Dendritic cell treated with granulocyte-macrophage colony-stimulating factor and Interleukin-4, amounts not matched to agents 40 ng/mL and 50 ng/mL, for 4 days (primary cell): ENCODE data around the gene SRSF6.

Source experiments
- H3K27ac Mint-ChIP-seq: one replicate; pipeline ENCODE4 v1.8.0; 2022; ENCODE audit warnings: mild to moderate bottlenecking, mixed read lengths
- H3K27me3 Mint-ChIP-seq: one replicate; pipeline ENCODE4 v1.8.0; 2022; ENCODE audit warnings: mild to moderate bottlenecking, mixed read lengths
- H3K36me3 Mint-ChIP-seq: one replicate; pipeline ENCODE4 v1.8.0; 2022; ENCODE audit warnings: low read depth, mixed read lengths
- H3K4me1 Mint-ChIP-seq: one replicate; pipeline ENCODE4 v1.8.0; 2022; ENCODE audit warnings: low read depth, mixed read lengths
- H3K4me3 Mint-ChIP-seq: one replicate; pipeline ENCODE4 v1.8.0; 2022; ENCODE audit warnings: mild to moderate bottlenecking, moderate library complexity, mixed read lengths
- H3K9me3 Mint-ChIP-seq: one replicate; pipeline ENCODE4 v1.8.0; 2022; ENCODE audit warnings: mixed read lengths
- intact Hi-C: fragments of 100-400 bp; cut with micrococcal nuclease; formaldehyde crosslinking; loops from one replicate; pipeline ENCODE4 v1.15.0; 2022

Gene SRSF6

GRCh38 chr20:43459022-43459942, 1.6 kb downstream of the SRSF6 start:
- Mint-ChIP-seq H3K27me3 (peaks cover 11% of the 10 kb centered on the region), H3K27ac (peak overlapping the region; percentile 99), H3K36me3 (peaks cover 73% of the 10 kb centered on the region), H3K9me3 (no peaks in the 10 kb centered on the region), H3K4me1 (peaks cover 19% of the 10 kb centered on the region), H3K4me3 (peak overlapping the region; percentile 94)
- intact Hi-C loops = loop anchor here (10.0 kb wide), 1 partner anchor 1844 kb away; the partner anchor contains the start of gene CHD6

GRCh38 chr20:43460172-43460829, 2.6 kb downstream of the SRSF6 start:
- no peak overlapping the region for H3K4me3 Mint-ChIP-seq
- H3K4me1 Mint-ChIP-seq = peaks cover 19% of the 10 kb centered on the region
- H3K27ac Mint-ChIP-seq = no peak overlapping the region
- no peaks in the 10 kb centered on the region for H3K9me3 Mint-ChIP-seq
- peaks cover 7% of the 10 kb centered on the region for H3K27me3 Mint-ChIP-seq
- intact Hi-C loops = no loop called here
- peaks cover 83% of the 10 kb centered on the region for H3K36me3 Mint-ChIP-seq

- H3K36me3 Mint-ChIP-seq = peaks cover 88% of the 10 kb centered on the region
Observed at GRCh38 chr20:43460830-43461200, 3.1 kb downstream of the SRSF6 start.

GRCh38 chr20:43461894-43462659, 4.4 kb downstream of the SRSF6 start:
- Mint-ChIP-seq H3K36me3 (peaks cover 99% of the 10 kb centered on the region), H3K4me3 (no peak overlapping the region), H3K9me3 (no peaks in the 10 kb centered on the region), H3K27me3 (no peaks in the 10 kb centered on the region), H3K27ac (no peak overlapping the region), H3K4me1 (peaks cover 13% of the 10 kb centered on the region)
- intact Hi-C loops = no loop called here

More at GRCh38 chr20:43460830-43461200, 3.1 kb downstream of the SRSF6 start:
- peaks cover 5% of the 10 kb centered on the region for H3K27me3 Mint-ChIP-seq
- H3K4me3 Mint-ChIP-seq = no peak overlapping the region
- no peaks in the 10 kb centered on the region for H3K9me3 Mint-ChIP-seq
- intact Hi-C loops = no loop called here
- H3K27ac Mint-ChIP-seq = no peak overlapping the region
- peaks cover 19% of the 10 kb centered on the region for H3K4me1 Mint-ChIP-seq

- no peaks in the 10 kb centered on the region for H3K9me3 Mint-ChIP-seq
- peaks cover 17% of the 10 kb centered on the region for H3K4me1 Mint-ChIP-seq
- H3K27me3 Mint-ChIP-seq = no peaks in the 10 kb centered on the region
- no peak overlapping the region for H3K4me3 Mint-ChIP-seq
- H3K27ac Mint-ChIP-seq = no peak overlapping the region
- intact Hi-C loops = no loop called here
- H3K36me3 Mint-ChIP-seq = peaks cover 99% of the 10 kb centered on the region
Observed at GRCh38 chr20:43462660-43463526, 5.2 kb downstream of the SRSF6 start.

GRCh38 chr20:43463527-43464218, 6.0 kb downstream of the SRSF6 start:
- no peaks in the 10 kb centered on the region for H3K9me3 Mint-ChIP-seq
- H3K27me3 Mint-ChIP-seq = no peaks in the 10 kb centered on the region
- intact Hi-C loops = no loop called here
- peaks cover 96% of the 10 kb centered on the region for H3K36me3 Mint-ChIP-seq
- no peak overlapping the region for H3K27ac Mint-ChIP-seq
- H3K4me3 Mint-ChIP-seq = no peak overlapping the region
- H3K4me1 Mint-ChIP-seq = peaks cover 17% of the 10 kb centered on the region

- Mint-ChIP-seq H3K4me1 (peaks cover 14% of the 10 kb centered on the region), H3K36me3 (peaks cover 96% of the 10 kb centered on the region), H3K9me3 (no peaks in the 10 kb centered on the region), H3K27me3 (no peaks in the 10 kb centered on the region), H3K4me3 (no peak overlapping the region), H3K27ac (no peak overlapping the region)
- intact Hi-C loops = no loop called here
Observed at GRCh38 chr20:43464219-43464790, 6.6 kb downstream of the SRSF6 start.

- no peak overlapping the region for H3K4me3 Mint-ChIP-seq
- H3K27ac Mint-ChIP-seq = no peak overlapping the region
- H3K4me1 Mint-ChIP-seq = peaks cover 18% of the 10 kb centered on the region
- H3K27me3 Mint-ChIP-seq = no peaks in the 10 kb centered on the region
- peaks cover 95% of the 10 kb centered on the region for H3K36me3 Mint-ChIP-seq
- no peaks in the 10 kb centered on the region for H3K9me3 Mint-ChIP-seq
- intact Hi-C loops = no loop called here
Observed at GRCh38 chr20:43465625-43465943, 7.9 kb downstream of the SRSF6 start.

GRCh38 chr20:43467589-43467988, 9.9 kb downstream of the SRSF6 start:
- intact Hi-C loops = no loop called here
- H3K4me1 Mint-ChIP-seq = peaks cover 15% of the 10 kb centered on the region
- no peaks in the 10 kb centered on the region for H3K9me3 Mint-ChIP-seq
- no peak overlapping the region for H3K27ac Mint-ChIP-seq
- H3K4me3 Mint-ChIP-seq = no peak overlapping the region
- H3K36me3 Mint-ChIP-seq = peaks cover 79% of the 10 kb centered on the region
- no peaks in the 10 kb centered on the region for H3K27me3 Mint-ChIP-seq

- Mint-ChIP-seq H3K36me3 (peaks cover 27% of the 10 kb centered on the region), H3K4me1 (peaks cover 10% of the 10 kb centered on the region), H3K27me3 (no peaks in the 10 kb centered on the region), H3K9me3 (no peaks in the 10 kb centered on the region), H3K4me3 (no peak overlapping the region), H3K27ac (no peak overlapping the region)
- intact Hi-C loops = no loop called here
Observed at GRCh38 chr20:43472671-43473380, 15.1 kb downstream of the SRSF6 start.

- Mint-ChIP-seq H3K27ac (no peak overlapping the region), H3K36me3 (peaks cover 26% of the 10 kb centered on the region), H3K9me3 (no peaks in the 10 kb centered on the region), H3K4me3 (no peak overlapping the region), H3K27me3 (no peaks in the 10 kb centered on the region), H3K4me1 (peaks cover 10% of the 10 kb centered on the region)
- intact Hi-C loops = no loop called here
Observed at GRCh38 chr20:43473381-43473704, 15.6 kb downstream of the SRSF6 start.

- H3K9me3 Mint-ChIP-seq = no peaks in the 10 kb centered on the region
- no peak overlapping the region for H3K27ac Mint-ChIP-seq
- intact Hi-C loops = no loop called here
- no peak overlapping the region for H3K4me3 Mint-ChIP-seq
- H3K4me1 Mint-ChIP-seq = no peaks in the 10 kb centered on the region
- H3K36me3 Mint-ChIP-seq = no peaks in the 10 kb centered on the region
- peaks cover 4% of the 10 kb centered on the region for H3K27me3 Mint-ChIP-seq
Observed at GRCh38 chr20:43477193-43477592, 19.5 kb downstream of the SRSF6 start.
